SJSA1 (cell line): Measurements from ENCODE around the gene SMG9. TPM values are rescaled to one million over a fixed set of nuclear protein-coding genes. Genes with fewer than 3 reads are reported as not detected.
A peak's percentile ranks its signal among the peaks of the same experiment; 100 is the strongest.

ENCODE experiments used
- DNase-seq, 2 experiments: peaks; one replicate each; pipeline ENCODE4 v3.0.0-alpha.2; 2015 to 2020; ENCODE audit warnings: low spot score in 2 of 2, low read depth in 1 of 2
- H3K27ac ChIP-seq: fragments of 250-450 bp; sonication (Bioruptor Pico); 2 replicates; pipeline ENCODE4 v1.5.1; 2020; ENCODE audit warnings: mild to moderate bottlenecking, moderate library complexity
- H3K27me3 ChIP-seq: fragments of 250-450 bp; sonication (Bioruptor Pico); replicated peaks from 2 replicates; pipeline ENCODE4 v1.5.1; 2020; ENCODE audit warnings: mild to moderate bottlenecking, moderate library complexity
- H3K36me3 ChIP-seq: fragments of 250-450 bp; sonication (Bioruptor Pico); 2 replicates; pipeline ENCODE4 v1.5.1; 2020; ENCODE audit warnings: mild to moderate bottlenecking
- H3K4me1 ChIP-seq: fragments of 250-450 bp; sonication (Bioruptor Pico); replicated peaks from 2 replicates; pipeline ENCODE4 v1.6.1; 2021; ENCODE audit warnings: mild to moderate bottlenecking
- H3K4me3 ChIP-seq: fragments of 250-450 bp; sonication (Bioruptor Pico); 2 replicates; pipeline ENCODE4 v1.5.1; 2020; ENCODE audit warnings: mild to moderate bottlenecking
- H3K9me3 ChIP-seq: fragments of 250-450 bp; sonication (Bioruptor Pico); replicated peaks from 2 replicates; pipeline ENCODE4 v1.5.1; 2020; ENCODE audit warnings: mild to moderate bottlenecking
- total RNA-seq: library from RNA; depleted of rRNA; stranded (reverse); fragments of >200 nt; shearing (Covaris generic); gene quantifications from 2 replicates; pipeline ENCODE4 v1.2.3, GENCODE V29; 2014

The SMG9 gene
- total RNA-seq, 1 experiment from 2014 or later, result 29.9 TPM

- no peak for DNase-seq
- Histone ChIP-seq H3K9me3 (no peaks in the 10 kb centered on the region), H3K27me3 (no peaks in the 10 kb centered on the region), H3K36me3 (no peaks in the 10 kb centered on the region), H3K4me1 (no peaks in the 10 kb centered on the region), H3K4me3 (no peak overlapping the region), H3K27ac (no peak overlapping the region)
These were observed 35.3 kb downstream of the SMG9 start for GRCh38 chr19:43719378-43719868.

- H3K4me1 ChIP-seq, result no peaks in the 10 kb centered on the region
These were observed 36.0 kb downstream of the SMG9 start for GRCh38 chr19:43718627-43719377.

GRCh38 chr19:43715776-43716175 lies 39.0 kb downstream of the SMG9 start, which contains the start of gene IRGC:
TSS of gene IRGC (plus strand) at chr19:43716076. CDS start at chr19:43718559, 2,483 bp downstream.
- Histone ChIP-seq H3K9me3 (no peaks in the 10 kb centered on the region), H3K4me1 (0 out of 2 replicates have a peak, but pooled peaks cover 3% of the 10 kb centered on the region), H3K4me3 (no peak within 1 kb of the TSS), H3K36me3 (no peaks in the 10 kb centered on the region), H3K27me3 (no peaks in the 10 kb centered on the region), H3K27ac (no peak within 1 kb of the TSS)
- DNase-seq, result no peak

More at GRCh38 chr19:43718627-43719377, 36.0 kb downstream of the SMG9 start:
- DNase-seq, result no peak
- Histone ChIP-seq H3K9me3 (no peaks in the 10 kb centered on the region), H3K27ac (no peak overlapping the region), H3K27me3 (no peaks in the 10 kb centered on the region), H3K4me3 (no peak overlapping the region), H3K36me3 (no peaks in the 10 kb centered on the region)

- H3K4me1 ChIP-seq, result 0 out of 2 replicates have a peak, but pooled peaks cover 3% of the 10 kb centered on the region
- H3K9me3 ChIP-seq, result no peaks in the 10 kb centered on the region
- H3K36me3 ChIP-seq, result no peaks in the 10 kb centered on the region
- H3K27ac ChIP-seq, result no peak overlapping the region
- no peaks in the 10 kb centered on the region for H3K27me3 ChIP-seq
- DNase-seq, result no peak
- no peak overlapping the region for H3K4me3 ChIP-seq
These were observed 41.6 kb downstream of the SMG9 start for GRCh38 chr19:43713208-43713607.

- no peaks in the 10 kb centered on the region for H3K36me3 ChIP-seq
- H3K4me1 ChIP-seq, result 0 out of 2 replicates have a peak, but pooled peaks cover 3% of the 10 kb centered on the region
- H3K27ac ChIP-seq, result no peak overlapping the region
- H3K27me3 ChIP-seq, result no peaks in the 10 kb centered on the region
- no peaks in the 10 kb centered on the region for H3K9me3 ChIP-seq
- H3K4me3 ChIP-seq, result no peak overlapping the region
- DNase-seq, result no peak
These were observed 42.9 kb downstream of the SMG9 start for GRCh38 chr19:43711751-43712355.

GRCh38 chr19:43708716-43709115 lies 46.0 kb downstream of the SMG9 start:
- Histone ChIP-seq H3K4me1 (0 out of 2 replicates have a peak, but pooled peaks cover 3% of the 10 kb centered on the region), H3K9me3 (no peaks in the 10 kb centered on the region), H3K27me3 (no peaks in the 10 kb centered on the region), H3K36me3 (no peaks in the 10 kb centered on the region), H3K27ac (no peak overlapping the region), H3K4me3 (no peak overlapping the region)
- no peak for DNase-seq

GRCh38 chr19:43707158-43707712 lies 47.5 kb downstream of the SMG9 start:
- DNase-seq, result no peak
- no peak overlapping the region for H3K27ac ChIP-seq
- peaks cover 3% of the 10 kb centered on the region; the same call in 1 of the 2 replicates for H3K4me1 ChIP-seq
- H3K9me3 ChIP-seq, result no peaks in the 10 kb centered on the region
- no peak overlapping the region for H3K4me3 ChIP-seq
- no peaks in the 10 kb centered on the region for H3K27me3 ChIP-seq
- H3K36me3 ChIP-seq, result no peaks in the 10 kb centered on the region

GRCh38 chr19:43705729-43706128 lies 49.0 kb downstream of the SMG9 start:
- Histone ChIP-seq H3K9me3 (no peaks in the 10 kb centered on the region), H3K4me1 (peaks cover 8% of the 10 kb centered on the region), H3K4me3 (no peak overlapping the region), H3K36me3 (no peaks in the 10 kb centered on the region), H3K27ac (no peak overlapping the region), H3K27me3 (no peaks in the 10 kb centered on the region)
- DNase-seq, result no peak

- H3K4me3 ChIP-seq, result no peak overlapping the region
- DNase-seq, result no peak
- no peaks in the 10 kb centered on the region for H3K9me3 ChIP-seq
- H3K36me3 ChIP-seq, result no peaks in the 10 kb centered on the region
- peaks cover 18% of the 10 kb centered on the region for H3K4me1 ChIP-seq
- no peak overlapping the region for H3K27ac ChIP-seq
- H3K27me3 ChIP-seq, result no peaks in the 10 kb centered on the region
These were observed 50.6 kb downstream of the SMG9 start for GRCh38 chr19:43704002-43704705.

GRCh38 chr19:43700395-43701000 lies 54.3 kb downstream of the SMG9 start:
- H3K27ac ChIP-seq, result peak overlapping the region; percentile 82
- H3K36me3 ChIP-seq, result no peaks in the 10 kb centered on the region
- H3K27me3 ChIP-seq, result no peaks in the 10 kb centered on the region
- no peaks in the 10 kb centered on the region for H3K9me3 ChIP-seq
- H3K4me3 ChIP-seq, result peak overlapping the region; percentile 36
- peaks cover 18% of the 10 kb centered on the region for H3K4me1 ChIP-seq
- DNase-seq, result peak in 1 of 2 experiments; percentile 49

GRCh38 chr19:43699506-43700394 lies 55.0 kb downstream of the SMG9 start:
- Histone ChIP-seq H3K4me1 (peaks cover 18% of the 10 kb centered on the region), H3K9me3 (no peaks in the 10 kb centered on the region), H3K27ac (peak overlapping the region; percentile 82), H3K27me3 (no peaks in the 10 kb centered on the region; the same call in 1 of the 2 replicates), H3K4me3 (no peak overlapping the region), H3K36me3 (no peaks in the 10 kb centered on the region)
- no peak for DNase-seq

- peaks cover 18% of the 10 kb centered on the region for H3K4me1 ChIP-seq
- no peak for DNase-seq
- no peak overlapping the region for H3K4me3 ChIP-seq
- H3K27me3 ChIP-seq, result no peaks in the 10 kb centered on the region; the same call in 1 of the 2 replicates
- no peak overlapping the region for H3K27ac ChIP-seq
- no peaks in the 10 kb centered on the region for H3K36me3 ChIP-seq
- no peaks in the 10 kb centered on the region; the same call in 1 of the 2 replicates for H3K9me3 ChIP-seq
These were observed 57.5 kb downstream of the SMG9 start for GRCh38 chr19:43697295-43697694.
